ENCODE measurements around the gene LGMN.

LGMN gene

DNA sequence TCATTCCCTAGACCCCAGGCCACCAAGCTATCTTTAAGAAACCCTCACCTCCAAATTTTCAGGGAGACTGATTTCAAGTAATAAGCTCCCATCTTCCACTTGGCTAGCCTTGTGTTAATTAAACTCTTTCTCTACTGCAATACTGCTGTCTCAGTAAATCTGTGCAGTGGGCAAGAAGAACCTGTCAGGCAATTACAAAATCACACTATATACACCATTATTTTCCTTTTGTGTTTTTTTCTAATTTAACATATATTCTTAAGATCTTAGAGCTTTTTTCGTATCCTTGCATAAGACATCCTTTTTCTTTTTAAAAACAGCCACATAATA, 38.0 kb upstream of the LGMN start:
- TF ChIP-seq, protein P1, sequence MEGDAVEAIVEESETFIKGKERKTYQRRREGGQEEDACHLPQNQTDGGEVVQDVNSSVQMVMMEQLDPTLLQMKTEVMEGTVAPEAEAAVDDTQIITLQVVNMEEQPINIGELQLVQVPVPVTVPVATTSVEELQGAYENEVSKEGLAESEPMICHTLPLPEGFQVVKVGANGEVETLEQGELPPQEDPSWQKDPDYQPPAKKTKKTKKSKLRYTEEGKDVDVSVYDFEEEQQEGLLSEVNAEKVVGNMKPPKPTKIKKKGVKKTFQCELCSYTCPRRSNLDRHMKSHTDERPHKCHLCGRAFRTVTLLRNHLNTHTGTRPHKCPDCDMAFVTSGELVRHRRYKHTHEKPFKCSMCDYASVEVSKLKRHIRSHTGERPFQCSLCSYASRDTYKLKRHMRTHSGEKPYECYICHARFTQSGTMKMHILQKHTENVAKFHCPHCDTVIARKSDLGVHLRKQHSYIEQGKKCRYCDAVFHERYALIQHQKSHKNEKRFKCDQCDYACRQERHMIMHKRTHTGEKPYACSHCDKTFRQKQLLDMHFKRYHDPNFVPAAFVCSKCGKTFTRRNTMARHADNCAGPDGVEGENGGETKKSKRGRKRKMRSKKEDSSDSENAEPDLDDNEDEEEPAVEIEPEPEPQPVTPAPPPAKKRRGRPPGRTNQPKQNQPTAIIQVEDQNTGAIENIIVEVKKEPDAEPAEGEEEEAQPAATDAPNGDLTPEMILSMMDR (IDR thresholded peaks at IDR 0.05) = no peak

DNA sequence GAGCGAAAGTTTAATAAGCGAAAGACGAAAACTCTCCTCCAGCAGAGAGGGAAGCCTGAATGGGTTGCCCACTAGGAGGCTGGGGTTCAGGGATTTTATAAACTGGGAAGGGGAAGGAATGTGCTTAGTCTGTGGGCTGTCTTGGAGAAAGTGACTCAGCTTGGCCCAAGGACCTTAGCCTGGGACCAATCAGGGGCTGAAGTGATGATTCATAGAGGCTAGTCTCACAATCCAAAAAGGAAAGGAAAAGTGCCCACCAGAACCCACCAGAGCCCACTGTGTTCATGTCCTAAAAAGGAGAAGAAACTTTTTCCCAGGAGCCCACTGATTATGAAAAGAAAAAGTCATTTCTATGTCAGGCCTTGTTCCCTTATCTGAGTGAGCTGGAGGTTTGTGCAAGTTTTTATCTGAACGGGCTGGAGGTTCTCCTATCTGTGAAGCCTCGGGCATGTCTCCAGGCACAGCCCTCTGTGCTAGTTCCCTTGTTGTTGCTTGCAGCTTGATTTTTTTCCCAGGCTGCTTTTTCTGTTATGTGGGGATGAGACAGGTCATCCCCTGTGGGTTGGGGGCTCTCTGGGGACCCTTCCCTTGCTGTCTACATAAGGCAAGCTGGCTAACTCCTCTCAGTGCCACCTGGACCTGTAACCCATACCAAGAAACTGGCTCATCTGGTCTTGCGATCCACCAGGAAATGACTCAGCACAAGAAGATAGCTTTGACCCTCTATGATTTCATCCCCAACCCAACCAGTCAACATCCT, 37.4 kb upstream of the LGMN start:
- TF ChIP-seq, protein P1 (IDR thresholded peaks at IDR 0.05) = no peak

DNA sequence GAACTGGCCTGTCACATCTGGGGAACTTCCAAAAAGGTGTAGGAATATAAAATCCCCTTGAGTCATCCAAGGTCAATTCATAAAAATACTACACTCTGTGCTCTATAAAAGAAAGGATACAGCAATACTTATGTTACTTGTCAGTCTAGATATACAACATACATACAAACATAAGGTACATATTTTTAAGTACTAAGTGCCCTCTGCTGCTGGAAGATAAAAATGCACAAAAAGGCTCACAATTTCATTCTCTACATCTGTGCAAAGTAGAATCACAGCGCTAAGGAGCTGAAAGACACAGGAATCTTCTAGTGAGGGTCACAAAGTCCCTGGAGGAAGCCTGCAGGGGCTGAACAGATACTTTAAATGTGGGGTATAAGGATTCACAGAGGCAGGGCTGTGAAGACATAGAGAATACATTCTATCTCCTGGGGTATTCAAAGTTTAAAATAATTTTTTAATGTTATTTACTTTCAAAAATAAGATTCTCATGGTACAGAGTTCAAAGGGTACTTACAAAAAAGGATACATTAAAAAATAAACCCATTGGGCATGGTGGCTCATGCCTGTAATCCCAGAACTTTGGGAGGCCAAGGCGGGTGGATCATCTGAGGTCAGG, 35.5 kb upstream of the LGMN start:
- TF ChIP-seq, protein P1 (IDR thresholded peaks at IDR 0.05) = peak; percentile 70

DNA sequence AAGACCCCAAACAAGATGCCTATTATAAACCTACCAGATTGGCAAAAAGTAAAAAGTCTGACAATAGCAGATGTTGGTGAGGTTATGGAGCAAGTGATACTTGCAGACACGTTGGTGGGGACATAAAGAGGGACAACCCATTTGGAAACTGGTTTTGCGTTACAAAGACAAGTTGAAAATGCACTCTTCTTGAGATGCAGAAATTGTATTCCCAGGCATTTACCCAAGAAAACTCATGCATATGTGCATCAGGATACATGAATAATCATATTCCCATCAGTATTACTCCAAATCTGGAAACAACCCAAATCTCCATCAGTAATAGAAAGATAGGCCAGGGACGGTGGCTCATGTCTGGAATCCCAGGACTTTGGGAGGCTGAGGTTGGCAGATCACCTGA, 32.9 kb upstream of the LGMN start:
- TF ChIP-seq, protein P1 (IDR thresholded peaks at IDR 0.05) = no peak

DNA sequence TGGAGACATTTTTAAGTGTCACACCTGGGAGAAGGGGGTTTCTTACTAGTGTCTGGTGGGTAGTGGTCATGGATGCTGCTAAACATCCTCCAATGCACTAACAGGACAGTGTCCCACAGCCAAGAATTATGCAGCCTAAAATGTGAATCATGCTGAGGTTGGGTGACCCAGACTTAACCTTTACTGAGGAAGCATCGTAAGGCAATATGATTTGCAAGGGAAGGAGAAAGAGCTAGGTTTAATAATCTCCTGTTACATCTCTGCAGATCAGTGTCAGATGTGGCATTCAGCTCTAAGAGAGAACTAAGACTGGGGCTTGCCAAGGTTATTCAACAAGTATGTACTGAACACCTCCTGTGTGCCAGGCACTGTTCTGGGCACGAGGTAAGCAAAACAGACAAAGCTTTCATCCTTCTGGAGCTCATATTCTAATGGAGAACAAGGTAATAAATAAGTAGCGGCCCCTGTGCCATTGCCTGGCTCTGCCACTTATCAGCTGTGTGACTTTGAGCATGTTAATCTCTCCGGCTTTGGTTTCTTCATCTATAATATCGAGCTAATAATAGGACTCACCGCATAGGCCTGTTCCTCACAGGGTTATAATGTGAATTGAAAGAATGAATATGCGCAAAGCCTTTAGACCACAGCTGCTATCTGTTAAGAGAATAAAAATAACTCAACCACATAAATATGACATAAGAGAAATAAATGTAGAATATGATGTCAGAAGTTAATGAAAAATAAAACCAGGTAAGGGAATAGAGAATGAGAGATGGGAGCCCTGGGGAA, 32.2 kb upstream of the LGMN start:
- TF ChIP-seq, protein P1 (IDR thresholded peaks at IDR 0.05) = no peak

DNA sequence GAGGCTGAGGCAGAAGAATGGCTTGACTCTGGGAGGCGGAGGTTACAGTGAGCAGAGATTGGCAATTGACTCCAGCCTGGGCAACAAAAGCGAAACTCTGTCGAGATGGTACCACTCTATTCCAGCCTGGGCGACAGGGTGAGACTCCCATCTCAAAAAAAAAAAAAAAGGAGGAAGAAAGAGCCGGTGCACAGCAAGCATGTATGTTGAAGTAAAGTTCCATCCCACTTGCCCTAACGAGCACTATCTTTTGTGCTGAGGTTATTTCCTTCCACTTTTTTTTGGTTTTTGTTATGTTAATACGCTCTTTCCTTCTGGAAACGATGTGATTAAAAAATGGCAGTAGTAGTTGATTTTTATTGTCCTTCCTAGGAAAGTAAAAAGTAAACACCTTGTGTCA, 26.1 kb upstream of the LGMN start:
- TF ChIP-seq, protein P1 (IDR thresholded peaks at IDR 0.05) = no peak

DNA sequence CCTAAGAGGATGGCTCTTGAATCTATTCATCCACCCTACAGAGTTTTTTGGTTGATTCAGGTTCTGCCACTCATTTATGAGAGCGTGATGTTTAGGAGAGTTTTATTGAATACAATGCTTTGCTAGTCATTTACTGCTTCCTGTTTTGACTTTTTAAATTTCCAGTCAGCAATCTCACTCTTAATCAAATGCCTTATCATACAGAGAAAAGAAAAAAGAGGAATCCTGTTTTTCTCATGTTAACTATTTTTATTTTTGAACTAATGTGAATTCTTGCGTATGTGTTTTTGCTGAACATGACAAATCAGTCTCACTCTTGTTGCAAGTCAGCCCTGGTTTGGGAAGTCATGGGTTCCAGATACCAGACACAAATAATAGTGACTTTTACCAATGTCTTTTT, 22.1 kb upstream of the LGMN start:
- TF ChIP-seq, protein P1 (IDR thresholded peaks at IDR 0.05) = no peak

Data from LNCAP (cell line).